Liver (tissue), 9 donors: Measurements from ENCODE around the gene RELL1. TPM values are rescaled to one million over a fixed set of nuclear protein-coding genes. Genes with fewer than 3 reads are reported as not detected.

Experiments used
- DNase-seq: peaks from one replicate; pipeline ENCODE4 v3.0.0-alpha.2; 2017; ENCODE audit warnings: low spot score
- H3K27ac ChIP-seq, 2 donors: one replicate each; pipeline ENCODE4 v1.7.0; 2013; ENCODE audit warnings: inconsistent platforms in 2 of 2, low read length in 2 of 2, control low read depth in 1 of 2, low read depth in 1 of 2, mild to moderate bottlenecking in 1 of 2
- H3K27me3 ChIP-seq, 4 donors: one replicate each; pipeline versions ENCODE4 v1.6.1 to v1.7.0; 2013; ENCODE audit warnings: low read length in 3 of 4, inconsistent platforms in 1 of 4, mild to moderate bottlenecking in 1 of 4, moderate library complexity in 1 of 4; ENCODE audit not compliant: control insufficient read depth in 4 of 4, insufficient read depth in 4 of 4
- H3K36me3 ChIP-seq, 4 donors: one replicate each; pipeline versions ENCODE4 v1.6.1 to v1.7.0; 2013; ENCODE audit warnings: low read length in 3 of 4, mild to moderate bottlenecking in 3 of 4, low read depth in 1 of 4, moderate library complexity in 1 of 4; ENCODE audit not compliant: control insufficient read depth in 4 of 4, insufficient read depth in 3 of 4
- H3K4me1 ChIP-seq, 4 donors: one replicate each; pipeline versions ENCODE4 v1.6.1 to v1.7.0; 2013; ENCODE audit warnings: low read length in 3 of 4, mild to moderate bottlenecking in 3 of 4, moderate library complexity in 1 of 4; ENCODE audit not compliant: control insufficient read depth in 4 of 4, insufficient read depth in 4 of 4
- H3K4me3 ChIP-seq, 3 donors: one replicate each; pipeline versions ENCODE4 v1.6.1 to v1.7.0; 2013; ENCODE audit warnings: low read length in 3 of 3, control low read depth in 1 of 3, low read depth in 1 of 3, mild to moderate bottlenecking in 1 of 3
- H3K9ac ChIP-seq, 2 donors: one replicate each; pipeline ENCODE4 v1.7.0; 2013; ENCODE audit warnings: low read length in 2 of 2, mild to moderate bottlenecking in 2 of 2, moderate library complexity in 2 of 2, control low read depth in 1 of 2, low read depth in 1 of 2
- H3K9me3 ChIP-seq, 4 donors: one replicate each; pipeline versions ENCODE4 v1.6.1 to v1.7.0; 2013; ENCODE audit warnings: low read length in 3 of 4; ENCODE audit not compliant: control insufficient read depth in 4 of 4
- CTCF ChIP-seq: fragments of 150-350 bp; IDR thresholded peaks from 2 replicates; pipeline ENCODE4 v1.5.1; 2017; ENCODE audit warnings: improper control_type of control experiment, low read depth, low read length; ENCODE audit not compliant: missing input control
- FOXA1 ChIP-seq: IDR thresholded peaks from 2 replicates; pipeline ENCODE4 v1.6.1; 2016; ENCODE audit warnings: antibody characterized with exemption
- HNF4A ChIP-seq, 2 donors: conservative IDR thresholded peaks; 2 replicates each; pipeline ENCODE4 v1.6.1; 2016; ENCODE audit warnings: antibody characterized with exemption in 2 of 2, mild to moderate bottlenecking in 2 of 2
- JUND ChIP-seq, 2 donors: IDR thresholded peaks; 2 replicates each; pipeline ENCODE4 v1.6.1; 2016; ENCODE audit warnings: antibody characterized with exemption in 2 of 2
- MAX ChIP-seq: IDR thresholded peaks from 2 replicates; pipeline ENCODE4 v1.6.1; 2016; ENCODE audit warnings: antibody characterized with exemption
- NR2F2 ChIP-seq: IDR thresholded peaks from 2 replicates; pipeline ENCODE4 v1.6.1; 2016; ENCODE audit warnings: antibody characterized with exemption
- RAD21 ChIP-seq, 2 donors: IDR thresholded peaks; 2 replicates each; pipeline ENCODE4 v1.6.1; 2016; ENCODE audit warnings: antibody characterized with exemption in 2 of 2, mild to moderate bottlenecking in 2 of 2
- SP1 ChIP-seq: IDR thresholded peaks from 2 replicates; pipeline ENCODE4 v1.6.1; 2018; ENCODE audit warnings: antibody characterized with exemption, mild to moderate bottlenecking
- WGBS: extraction: QIAGEN DNeasy Blood & Tissue Kit; methylation state at CpG from one replicate; pipeline ENCODE4 v1.1.7; 2013; 5-methylcytosine and 5-hydroxymethylcytosine counted together
- polyA plus RNA-seq, 2 donors: library from polyadenylated mRNA; stranded (reverse) in 1 of 2; unstranded in 1 of 2; fragments of 200-250 nt in 1 of 2; fragments of >200 nt in 1 of 2; fragmentation: Nextera tagmentation in 1 of 2; extraction: Ambion mirVana in 1 of 2; gene quantifications; one replicate each; pipeline versions ENCODE4 v1.2.1 to v1.2.3, GENCODE V29; 2013 to 2015
- total RNA-seq, 2 donors: library from RNA; depleted of rRNA; stranded (reverse); fragments of >200 nt; gene quantifications; one replicate each; pipeline ENCODE4 v1.2.3, GENCODE V29; 2014
- TF ChIP-seq, protein P1 (sequence below): IDR thresholded peaks from 2 replicates; pipeline ENCODE4 v1.6.1; 2016; ENCODE audit warnings: antibody characterized with exemption, mild to moderate bottlenecking
- TF ChIP-seq, protein P2 (sequence below): IDR thresholded peaks from 2 replicates; pipeline ENCODE4 v1.6.1; 2016; ENCODE audit warnings: antibody characterized with exemption
- donor health status: healthy.
- donor health status: healthy.
- donor health status: healthy.
- donor health status: healthy.
- donor health status: healthy.

The RELL1 gene
- total and polyA plus RNA-seq, 4 donors, result 1.5 to 16.8 (median 7.3) TPM

- no peak for TF ChIP-seq RAD21 (IDR thresholded peaks at IDR 0.05)
- TF ChIP-seq, protein P1, sequence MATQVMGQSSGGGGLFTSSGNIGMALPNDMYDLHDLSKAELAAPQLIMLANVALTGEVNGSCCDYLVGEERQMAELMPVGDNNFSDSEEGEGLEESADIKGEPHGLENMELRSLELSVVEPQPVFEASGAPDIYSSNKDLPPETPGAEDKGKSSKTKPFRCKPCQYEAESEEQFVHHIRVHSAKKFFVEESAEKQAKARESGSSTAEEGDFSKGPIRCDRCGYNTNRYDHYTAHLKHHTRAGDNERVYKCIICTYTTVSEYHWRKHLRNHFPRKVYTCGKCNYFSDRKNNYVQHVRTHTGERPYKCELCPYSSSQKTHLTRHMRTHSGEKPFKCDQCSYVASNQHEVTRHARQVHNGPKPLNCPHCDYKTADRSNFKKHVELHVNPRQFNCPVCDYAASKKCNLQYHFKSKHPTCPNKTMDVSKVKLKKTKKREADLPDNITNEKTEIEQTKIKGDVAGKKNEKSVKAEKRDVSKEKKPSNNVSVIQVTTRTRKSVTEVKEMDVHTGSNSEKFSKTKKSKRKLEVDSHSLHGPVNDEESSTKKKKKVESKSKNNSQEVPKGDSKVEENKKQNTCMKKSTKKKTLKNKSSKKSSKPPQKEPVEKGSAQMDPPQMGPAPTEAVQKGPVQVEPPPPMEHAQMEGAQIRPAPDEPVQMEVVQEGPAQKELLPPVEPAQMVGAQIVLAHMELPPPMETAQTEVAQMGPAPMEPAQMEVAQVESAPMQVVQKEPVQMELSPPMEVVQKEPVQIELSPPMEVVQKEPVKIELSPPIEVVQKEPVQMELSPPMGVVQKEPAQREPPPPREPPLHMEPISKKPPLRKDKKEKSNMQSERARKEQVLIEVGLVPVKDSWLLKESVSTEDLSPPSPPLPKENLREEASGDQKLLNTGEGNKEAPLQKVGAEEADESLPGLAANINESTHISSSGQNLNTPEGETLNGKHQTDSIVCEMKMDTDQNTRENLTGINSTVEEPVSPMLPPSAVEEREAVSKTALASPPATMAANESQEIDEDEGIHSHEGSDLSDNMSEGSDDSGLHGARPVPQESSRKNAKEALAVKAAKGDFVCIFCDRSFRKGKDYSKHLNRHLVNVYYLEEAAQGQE, result no peak
- TF ChIP-seq, protein P2, sequence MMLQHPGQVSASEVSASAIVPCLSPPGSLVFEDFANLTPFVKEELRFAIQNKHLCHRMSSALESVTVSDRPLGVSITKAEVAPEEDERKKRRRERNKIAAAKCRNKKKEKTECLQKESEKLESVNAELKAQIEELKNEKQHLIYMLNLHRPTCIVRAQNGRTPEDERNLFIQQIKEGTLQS, result no peak
- TF ChIP-seq CTCF, result no peak
- TF ChIP-seq JUND (IDR thresholded peaks at IDR 0.05), result no peak
- no peak for TF ChIP-seq SP1
- no peak for TF ChIP-seq FOXA1
- Histone ChIP-seq H3K27me3 (no peaks in the 10 kb centered on the region), H3K27ac (no peak overlapping the region), H3K36me3 (peaks cover 0 to 5% (median 1%) of the 10 kb centered on the region in 4 donors), H3K4me3 (no peak overlapping the region), H3K9me3 (no peaks in the 10 kb centered on the region), H3K9ac (no peak overlapping the region), H3K4me1 (no peaks in the 10 kb centered on the region)
- WGBS, result 62% methylated on average over 7 of the region's 7 CpGs
- no peak for DNase-seq
Observed at GRCh38 chr4:37568489-37568888, 117.7 kb downstream of the RELL1 start.

DNA sequence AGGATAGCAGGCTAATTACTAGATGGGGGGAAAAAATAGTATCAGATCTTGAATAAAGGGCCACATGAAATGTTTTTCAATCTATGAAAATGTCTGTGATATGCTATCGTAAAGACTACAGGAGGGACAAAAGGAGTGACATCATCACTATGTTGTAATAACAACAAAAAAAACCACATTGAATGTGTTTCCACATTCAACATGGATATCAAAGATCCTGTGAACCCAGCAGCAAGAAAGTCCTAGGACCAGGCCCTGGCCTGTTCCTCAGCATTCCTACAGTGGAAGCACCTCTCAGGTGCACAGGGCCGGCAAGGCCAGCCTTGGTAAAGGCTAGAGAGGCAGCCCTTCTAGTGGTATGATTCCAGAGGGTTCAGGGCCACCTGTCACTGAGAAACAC, 118.3 kb downstream of the RELL1 start:
- H3K27ac ChIP-seq, result peak overlapping the region in 1 of 2 donors; percentile 56

More for the DNA sequence above, 118.3 kb downstream of the RELL1 start:
- Histone ChIP-seq H3K36me3 (peaks cover 0 to 10% (median 3%) of the 10 kb centered on the region in 4 donors), H3K9ac (no peak overlapping the region), H3K9me3 (no peaks in the 10 kb centered on the region), H3K4me1 (no peaks in the 10 kb centered on the region), H3K4me3 (no peak overlapping the region), H3K27me3 (no peaks in the 10 kb centered on the region)
- TF ChIP-seq NR2F2, result no peak
- TF ChIP-seq HNF4A (conservative IDR thresholded peaks at IDR 0.05), result no peak
- no peak for TF ChIP-seq SP1
- no peak for TF ChIP-seq CTCF
- TF ChIP-seq MAX, result no peak
- WGBS, result 87% methylated on average over 2 of the region's 2 CpGs
- no peak for DNase-seq
